HEK293 (cell line): ENCODE measurements around the gene KCNJ9.
A peak's percentile ranks its signal among the peaks of the same experiment; 100 is the strongest.

Experiments used
- CTCF ChIA-PET: fragments of 350-600 bp; formaldehyde crosslinking; extraction: SDS; loops from one replicate; lab custom pipeline; 2021; ENCODE audit warnings: antibody characterized with exemption; lab: Yijun Ruan, JAX
- POLR2A ChIA-PET: fragments of 300-600 bp; formaldehyde crosslinking; extraction: SDS; loops from one replicate; lab custom pipeline; 2020; ENCODE audit warnings: antibody characterized with exemption, inconsistent platforms; lab: Yijun Ruan, JAX
- H3K27ac ChIP-seq: fragments of 200-500 bp; sonication (Bioruptor generic); 2 replicates; pipeline ENCODE4 v1.5.1; 2014; ENCODE audit warnings: low read depth, low read length, control low read depth, inconsistent platforms; ENCODE audit errors: extremely low read depth
- H3K36me3 ChIP-seq, 2 experiments: fragments of 200-500 bp in 1 of 2; sonication (Bioruptor generic) in 1 of 2; 1 replicate in 1 of 2; 2 replicates in 1 of 2; pipeline ENCODE4 v1.5.1; 2014 to 2017; ENCODE audit warnings: inconsistent platforms in 2 of 2, low read length in 2 of 2; ENCODE audit not compliant: control insufficient read depth in 2 of 2, insufficient read depth in 1 of 2
- H3K4me1 ChIP-seq: fragments of 200-500 bp; sonication (Bioruptor generic); 2 replicates; pipeline ENCODE4 v1.5.1; 2014; ENCODE audit warnings: mild to moderate bottlenecking, low read length, inconsistent platforms; ENCODE audit not compliant: control insufficient read depth, insufficient read depth
- H3K4me3 ChIP-seq: 2 replicates; pipeline ENCODE4 v1.5.1; 2011; ENCODE audit warnings: low read depth, mild to moderate bottlenecking, control low read depth, low read length, moderate library complexity
- H3K9me3 ChIP-seq: fragments of 200-500 bp; sonication (Bioruptor generic); 2 replicates; pipeline ENCODE4 v1.5.1; 2014; ENCODE audit warnings: low read depth, low read length, inconsistent platforms; ENCODE audit not compliant: control insufficient read depth, insufficient read depth
- ATF2 ChIP-seq: fragments of 450-650 bp; formaldehyde crosslinking; IDR thresholded peaks from 2 replicates; pipeline ENCODE4 v1.5.1; 2016; ENCODE audit warnings: missing biosample characterization, missing genetic modification characterization, low read depth
- GLIS1 ChIP-seq: fragments of 450-650 bp; formaldehyde crosslinking; IDR thresholded peaks from 2 replicates; pipeline ENCODE4 v1.5.1; 2016; ENCODE audit warnings: missing biosample characterization, missing genetic modification characterization
- MZF1 ChIP-seq: fragments of 450-650 bp; formaldehyde crosslinking; IDR thresholded peaks from 2 replicates; pipeline ENCODE4 v1.5.1; 2017; ENCODE audit warnings: missing biosample characterization, missing genetic modification characterization, borderline replicate concordance
- OVOL3 ChIP-seq: fragments of 450-650 bp; formaldehyde crosslinking; IDR thresholded peaks from 2 replicates; pipeline ENCODE4 v1.5.1; 2016; ENCODE audit warnings: missing biosample characterization, missing genetic modification characterization
- PATZ1 ChIP-seq: fragments of 450-650 bp; formaldehyde crosslinking; IDR thresholded peaks from 2 replicates; pipeline ENCODE4 v1.5.1; 2016; ENCODE audit warnings: missing biosample characterization, missing genetic modification characterization
- SP7 ChIP-seq: fragments of 450-650 bp; formaldehyde crosslinking; IDR thresholded peaks from 2 replicates; pipeline ENCODE4 v1.5.1; 2016; ENCODE audit warnings: missing biosample characterization, missing genetic modification characterization
- TCF7L2 ChIP-seq: IDR thresholded peaks from 2 replicates; pipeline ENCODE4 v1.6.1; 2011; ENCODE audit warnings: low read depth, mild to moderate bottlenecking, inconsistent platforms, low read length, moderate library complexity, borderline replicate concordance
- ZBTB48 ChIP-seq: fragments of 450-650 bp; formaldehyde crosslinking; IDR thresholded peaks from 2 replicates; pipeline ENCODE4 v1.5.1; 2016; ENCODE audit warnings: missing biosample characterization, missing genetic modification characterization
- ZNF221 ChIP-seq: fragments of 450-650 bp; formaldehyde crosslinking; IDR thresholded peaks from 2 replicates; pipeline ENCODE4 v1.5.1; 2017; ENCODE audit warnings: missing biosample characterization, missing genetic modification characterization, borderline replicate concordance
- ZNF341 ChIP-seq: fragments of 450-650 bp; formaldehyde crosslinking; IDR thresholded peaks from 2 replicates; pipeline ENCODE4; 2016; ENCODE audit warnings: low read depth, missing biosample characterization, missing genetic modification characterization
- ZNF362 ChIP-seq: fragments of 450-650 bp; formaldehyde crosslinking; IDR thresholded peaks from 2 replicates; pipeline ENCODE4 v1.5.1; 2016; ENCODE audit warnings: missing biosample characterization, missing genetic modification characterization
- ZNF501 ChIP-seq: fragments of 450-650 bp; formaldehyde crosslinking; IDR thresholded peaks from 2 replicates; pipeline ENCODE4 v1.5.1; 2016; ENCODE audit warnings: missing biosample characterization, missing genetic modification characterization
- ZNF561 ChIP-seq: fragments of 450-650 bp; IDR thresholded peaks from 2 replicates; pipeline ENCODE4 v1.5.1; 2018; ENCODE audit warnings: missing biosample characterization, missing genetic modification characterization, borderline replicate concordance
- ZNF629 ChIP-seq: fragments of 450-650 bp; formaldehyde crosslinking; IDR thresholded peaks from 2 replicates; pipeline ENCODE4 v1.5.1; 2017; ENCODE audit warnings: missing biosample characterization, missing genetic modification characterization
- ZNF660 ChIP-seq: fragments of 450-650 bp; IDR thresholded peaks from 2 replicates; pipeline ENCODE4 v1.5.1; 2018; ENCODE audit warnings: missing biosample characterization, mild to moderate bottlenecking, missing genetic modification characterization
- ZNF692 ChIP-seq: fragments of 450-650 bp; formaldehyde crosslinking; IDR thresholded peaks from 2 replicates; pipeline ENCODE4 v1.5.1; 2016; ENCODE audit warnings: missing biosample characterization, missing genetic modification characterization
- ZNF785 ChIP-seq: fragments of 450-650 bp; formaldehyde crosslinking; IDR thresholded peaks from 2 replicates; pipeline ENCODE4 v1.5.1; 2016; ENCODE audit warnings: missing biosample characterization, missing genetic modification characterization
- ZNF837 ChIP-seq: fragments of 450-650 bp; formaldehyde crosslinking; IDR thresholded peaks from 2 replicates; pipeline ENCODE4 v1.5.1; 2016; ENCODE audit warnings: missing biosample characterization, missing genetic modification characterization
- ZNF843 ChIP-seq: fragments of 450-650 bp; formaldehyde crosslinking; IDR thresholded peaks from 2 replicates; pipeline ENCODE4 v1.5.1; 2016; ENCODE audit warnings: missing biosample characterization, missing genetic modification characterization
- ZSCAN5A ChIP-seq: fragments of 450-650 bp; formaldehyde crosslinking; IDR thresholded peaks from 2 replicates; pipeline ENCODE4 v1.5.1; 2016; ENCODE audit warnings: missing biosample characterization, missing genetic modification characterization

The KCNJ9 gene

GRCh38 chr1:160101037-160101716, 19.8 kb downstream of the KCNJ9 start (continued):
- TF ChIP-seq PATZ1 (tag by site-specific recombination) (peak; percentile 80), ZSCAN5A (tag by site-specific recombination) (no peak), ZBTB48 (tag by site-specific recombination) (0 out of 2 replicates have a peak, but pooled peaks have one; percentile 47), SP7 (tag by site-specific recombination) (peak; percentile 35; the same call in 1 of the 2 replicates), ZNF843 (tag by site-specific recombination) (0 out of 2 replicates have a peak, but pooled peaks have one; percentile 17), GLIS1 (tag by site-specific recombination) (peak; percentile 48), ZNF785 (tag by site-specific recombination) (no peak), ZNF221 (tag by site-specific recombination) (no peak), ZNF341 (tag by site-specific recombination) (peak; percentile 52; the same call in 1 of the 2 replicates), ZNF692 (tag by site-specific recombination) (peak; percentile 45; the same call in 1 of the 2 replicates), ZNF660 (tag by site-specific recombination) (peak; percentile 50; the same call in 1 of the 2 replicates)

GRCh38 chr1:160101717-160102522, 20.6 kb downstream of the KCNJ9 start:
- no peak overlapping the region for H3K4me3 ChIP-seq
- no peaks in the 10 kb centered on the region for H3K36me3 ChIP-seq
- no peak for TF ChIP-seq ZNF362 (tag by site-specific recombination)
- TF ChIP-seq ZNF501 (tag by site-specific recombination) = no peak
- TF ChIP-seq ZNF837 (tag by site-specific recombination) = no peak
- TF ChIP-seq ZNF629 (tag by site-specific recombination) = no peak
- no peak for TF ChIP-seq ATF2 (tag by site-specific recombination)
- no peak for TF ChIP-seq OVOL3
- no peak for TF ChIP-seq MZF1
- no peak for TF ChIP-seq TCF7L2
- TF ChIP-seq ZNF561 (tag by site-specific recombination) = no peak
- TF ChIP-seq, all 188 proteins: peak for 0
- Histone ChIP-seq H3K9me3 (no peaks in the 10 kb centered on the region), H3K4me1 (peaks cover 4% of the 10 kb centered on the region), H3K27ac (no peak overlapping the region)
- CTCF ChIA-PET = interaction anchor here (0.5 to 7.2 kb wide), 49 partner anchors 9 to 919 kb away, joined by 3 to 144 read pairs (median 4); partner anchors contain the start of genes CASQ1, DCAF8, F11R and PEX19
- POLR2A ChIA-PET = interaction anchor here (0.6 to 2.0 kb wide), 2 partner anchors 118 to 150 kb away, joined by 3 to 7 read pairs; no protein-coding TSS in a partner anchor
